ENCODE measurements around the gene KIF12. TPM values are rescaled to one million over a fixed set of nuclear protein-coding genes. Genes with fewer than 3 reads are reported as not detected.

Gene KIF12
- polyA plus RNA-seq, 3 donors, result not detected

GRCh38 chr9:114061292-114061691, 37.8 kb downstream of the KIF12 start:
- Histone ChIP-seq H3K9me3 (replicated peaks in 1 of 2; ENCODE audit: control insufficient read depth in 1 of 2, insufficient read depth in 1 of 2, low read length in 2 of 2) (no peaks in the 10 kb centered on the region), H3K27ac (ENCODE audit: low read depth in 1 of 2, low read length in 2 of 2) (no peak overlapping the region), H3K27me3 (ENCODE audit: control insufficient read depth in 2 of 2, insufficient read depth in 2 of 2, low read length in 2 of 2) (peaks cover 0 to 3% of the 10 kb centered on the region in 2 donors), H3K36me3 (replicated peaks in 1 of 2; ENCODE audit: control insufficient read depth in 1 of 2, insufficient read depth in 2 of 2, low read length in 2 of 2) (no peaks in the 10 kb centered on the region), H3K4me1 (ENCODE audit: control insufficient read depth in 1 of 2, insufficient read depth in 2 of 2, low read length in 2 of 2) (no peaks in the 10 kb centered on the region), H3K4me2 (replicated peaks; ENCODE audit: extremely low read depth, low read length, poor library complexity, severe bottlenecking) (no peak overlapping the region), H4K20me1 (ENCODE audit: insufficient read depth, low read length) (no peaks in the 10 kb centered on the region), H3K4me3 (replicated peaks in 1 of 3; ENCODE audit: low read depth in 2 of 3, low read length in 3 of 3) (no peak overlapping the region), H2AFZ (ENCODE audit: insufficient read depth, low read depth, low read length, poor library complexity, severe bottlenecking) (no peak overlapping the region), H3K79me2 (ENCODE audit: insufficient read depth, low read length) (no peaks in the 10 kb centered on the region), H3K9ac (ENCODE audit: insufficient read depth, low read length, poor library complexity, severe bottlenecking) (no peak overlapping the region)
- intact Hi-C loops (cut with micrococcal nuclease), result no loop called here
- DNase-seq, result no peak
- peaks cover 5 to 20% (median 6%) of the 10 kb centered on the region in 3 donors for H3K27me3 Mint-ChIP-seq (ENCODE audit: low read depth in 3 of 3)
- H3K9me3 Mint-ChIP-seq, result no peaks in the 10 kb centered on the region
- H3K36me3 Mint-ChIP-seq, result no peaks in the 10 kb centered on the region
- no peak overlapping the region for H3K4me3 Mint-ChIP-seq
- peaks cover 3% of the 10 kb centered on the region for H3K4me1 Mint-ChIP-seq
- no peak overlapping the region for H3K27ac Mint-ChIP-seq
- TF ChIP-seq, protein P1, sequence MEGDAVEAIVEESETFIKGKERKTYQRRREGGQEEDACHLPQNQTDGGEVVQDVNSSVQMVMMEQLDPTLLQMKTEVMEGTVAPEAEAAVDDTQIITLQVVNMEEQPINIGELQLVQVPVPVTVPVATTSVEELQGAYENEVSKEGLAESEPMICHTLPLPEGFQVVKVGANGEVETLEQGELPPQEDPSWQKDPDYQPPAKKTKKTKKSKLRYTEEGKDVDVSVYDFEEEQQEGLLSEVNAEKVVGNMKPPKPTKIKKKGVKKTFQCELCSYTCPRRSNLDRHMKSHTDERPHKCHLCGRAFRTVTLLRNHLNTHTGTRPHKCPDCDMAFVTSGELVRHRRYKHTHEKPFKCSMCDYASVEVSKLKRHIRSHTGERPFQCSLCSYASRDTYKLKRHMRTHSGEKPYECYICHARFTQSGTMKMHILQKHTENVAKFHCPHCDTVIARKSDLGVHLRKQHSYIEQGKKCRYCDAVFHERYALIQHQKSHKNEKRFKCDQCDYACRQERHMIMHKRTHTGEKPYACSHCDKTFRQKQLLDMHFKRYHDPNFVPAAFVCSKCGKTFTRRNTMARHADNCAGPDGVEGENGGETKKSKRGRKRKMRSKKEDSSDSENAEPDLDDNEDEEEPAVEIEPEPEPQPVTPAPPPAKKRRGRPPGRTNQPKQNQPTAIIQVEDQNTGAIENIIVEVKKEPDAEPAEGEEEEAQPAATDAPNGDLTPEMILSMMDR (IDR thresholded peaks at IDR 0.05), result no peak
- WGBS (ENCODE audit: insufficient coverage), result over 99% methylated on average over 12 of the region's 12 CpGs

- intact Hi-C loops (cut with micrococcal nuclease), result no loop called here
- Histone ChIP-seq H3K4me2 (replicated peaks; ENCODE audit: extremely low read depth, low read length, poor library complexity, severe bottlenecking) (no peak overlapping the region), H4K20me1 (ENCODE audit: insufficient read depth, low read length) (no peaks in the 10 kb centered on the region), H3K36me3 (replicated peaks in 1 of 2; ENCODE audit: control insufficient read depth in 1 of 2, insufficient read depth in 2 of 2, low read length in 2 of 2) (no peaks in the 10 kb centered on the region), H2AFZ (ENCODE audit: insufficient read depth, low read depth, low read length, poor library complexity, severe bottlenecking) (no peak overlapping the region), H3K27me3 (ENCODE audit: control insufficient read depth in 2 of 2, insufficient read depth in 2 of 2, low read length in 2 of 2) (peaks cover 0 to 3% of the 10 kb centered on the region in 2 donors), H3K27ac (ENCODE audit: low read depth in 1 of 2, low read length in 2 of 2) (no peak overlapping the region), H3K4me3 (replicated peaks in 1 of 3; ENCODE audit: low read depth in 2 of 3, low read length in 3 of 3) (no peak overlapping the region), H3K4me1 (ENCODE audit: control insufficient read depth in 1 of 2, insufficient read depth in 2 of 2, low read length in 2 of 2) (no peaks in the 10 kb centered on the region), H3K79me2 (ENCODE audit: insufficient read depth, low read length) (no peaks in the 10 kb centered on the region), H3K9me3 (replicated peaks in 1 of 2; ENCODE audit: control insufficient read depth in 1 of 2, insufficient read depth in 1 of 2, low read length in 2 of 2) (no peaks in the 10 kb centered on the region), H3K9ac (ENCODE audit: insufficient read depth, low read length, poor library complexity, severe bottlenecking) (no peak overlapping the region)
- no peak overlapping the region for H3K27ac Mint-ChIP-seq
- WGBS (ENCODE audit: insufficient coverage), result 81% methylated on average over 6 of the region's 9 CpGs
- H3K27me3 Mint-ChIP-seq (ENCODE audit: low read depth in 3 of 3), result peaks cover 5 to 17% (median 6%) of the 10 kb centered on the region in 3 donors
- H3K4me1 Mint-ChIP-seq, result peaks cover 3% of the 10 kb centered on the region
- no peak for DNase-seq
- no peaks in the 10 kb centered on the region for H3K9me3 Mint-ChIP-seq
- H3K36me3 Mint-ChIP-seq, result no peaks in the 10 kb centered on the region
- no peak overlapping the region for H3K4me3 Mint-ChIP-seq
- TF ChIP-seq, protein P1 (IDR thresholded peaks at IDR 0.05), result no peak
These were observed 38.4 kb downstream of the KIF12 start for GRCh38 chr9:114060711-114061110.
